ENCODE measurements around the gene SHISAL2A.

The SHISAL2A gene

GRCh38 chr1:52623812-52624211 is 9.2 kb upstream of the SHISAL2A start:
- DNase-seq, result no peak

GRCh38 chr1:52627028-52627427 is 5.9 kb upstream of the SHISAL2A start:
- DNase-seq, result no peak

- DNase-seq, result no peak
Observed at GRCh38 chr1:52628614-52629324, 4.2 kb upstream of the SHISAL2A start.

GRCh38 chr1:52629325-52629643 is 3.7 kb upstream of the SHISAL2A start:
- no peak for DNase-seq

GRCh38 chr1:52629667-52630066 is 3.3 kb upstream of the SHISAL2A start:
- no peak for DNase-seq

GRCh38 chr1:52631759-52632331 is 1.1 kb upstream of the SHISAL2A start:
- no peak for DNase-seq

- DNase-seq, result no peak
Observed at GRCh38 chr1:52633291-52633754, 355 bp downstream of the SHISAL2A start.

- no peak for DNase-seq
Observed at GRCh38 chr1:52634111-52634510, 1.1 kb downstream of the SHISAL2A start.

GRCh38 chr1:52635321-52636089 is 2.5 kb downstream of the SHISAL2A start:
- no peak for DNase-seq

- DNase-seq, result no peak
Observed at GRCh38 chr1:52636721-52637695, 4.0 kb downstream of the SHISAL2A start.

- DNase-seq, result no peak
Observed at GRCh38 chr1:52637946-52638345, 5.0 kb downstream of the SHISAL2A start.

- DNase-seq, result no peak
Observed at GRCh38 chr1:52640697-52641096, 7.7 kb downstream of the SHISAL2A start.

GRCh38 chr1:52641307-52641706 is 8.3 kb downstream of the SHISAL2A start:
- DNase-seq, result no peak

GRCh38 chr1:52645261-52645660 is 12.3 kb downstream of the SHISAL2A start:
- DNase-seq, result no peak

GRCh38 chr1:52651904-52652303 is 18.9 kb downstream of the SHISAL2A start:
- no peak for DNase-seq

GRCh38 chr1:52653207-52653849 is 20.4 kb downstream of the SHISAL2A start:
- DNase-seq, result no peak

GRCh38 chr1:52654063-52654462 is 21.1 kb downstream of the SHISAL2A start:
- no peak for DNase-seq

GRCh38 chr1:52657702-52658101 is 24.7 kb downstream of the SHISAL2A start:
- DNase-seq, result no peak

- DNase-seq, result no peak
Observed at GRCh38 chr1:52658795-52659194, 25.8 kb downstream of the SHISAL2A start.

- DNase-seq, result no peak
Observed at GRCh38 chr1:52659356-52659755, 26.4 kb downstream of the SHISAL2A start.

- no peak for DNase-seq
Observed at GRCh38 chr1:52659851-52660596, 27.1 kb downstream of the SHISAL2A start.

- no peak for DNase-seq
Observed at GRCh38 chr1:52660807-52661206, 27.8 kb downstream of the SHISAL2A start.

Measured in NCI-H446 (cell line).